AG20443 (cell line): ENCODE measurements around the gene SPAG7.

Experiments used
- DNase-seq: peaks from one replicate; pipeline ENCODE4 v3.0.0; 2012; ENCODE audit warnings: low spot score, mixed read lengths

Gene SPAG7

DNA sequence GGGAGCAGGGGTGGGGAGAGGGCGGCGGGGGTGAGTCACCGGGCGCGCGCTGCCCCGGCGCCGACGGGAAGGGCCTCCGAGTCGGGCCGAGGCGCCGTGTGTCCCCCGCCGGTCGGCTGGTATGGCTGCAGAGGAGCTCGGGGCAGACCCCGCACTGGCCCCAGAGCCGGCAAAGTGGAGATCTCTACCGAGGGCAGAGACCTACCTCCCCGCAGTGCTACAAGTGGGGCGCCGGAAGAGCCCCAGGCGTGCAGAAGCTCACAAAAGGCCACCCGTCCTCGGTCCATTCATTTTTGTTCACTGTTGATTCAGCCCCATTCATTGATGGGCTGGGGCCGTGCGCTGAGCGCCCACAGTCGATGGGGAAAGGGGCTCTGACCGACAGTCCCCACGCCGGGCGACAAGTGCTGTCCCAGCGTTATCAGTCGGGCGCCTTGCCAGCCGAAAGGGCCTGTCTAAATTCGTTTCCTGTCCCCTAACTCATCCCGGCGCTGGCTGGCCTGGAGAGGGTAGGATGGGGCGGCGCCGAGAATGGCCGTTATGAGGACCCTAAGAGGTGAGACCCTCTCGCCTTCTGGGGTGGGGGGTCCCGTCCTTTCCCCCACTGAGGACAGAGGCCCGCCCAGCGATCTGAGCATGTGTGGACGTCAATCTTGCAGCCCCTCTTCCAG, 17.4 kb downstream of the SPAG7 start:
- no peak for DNase-seq

DNA sequence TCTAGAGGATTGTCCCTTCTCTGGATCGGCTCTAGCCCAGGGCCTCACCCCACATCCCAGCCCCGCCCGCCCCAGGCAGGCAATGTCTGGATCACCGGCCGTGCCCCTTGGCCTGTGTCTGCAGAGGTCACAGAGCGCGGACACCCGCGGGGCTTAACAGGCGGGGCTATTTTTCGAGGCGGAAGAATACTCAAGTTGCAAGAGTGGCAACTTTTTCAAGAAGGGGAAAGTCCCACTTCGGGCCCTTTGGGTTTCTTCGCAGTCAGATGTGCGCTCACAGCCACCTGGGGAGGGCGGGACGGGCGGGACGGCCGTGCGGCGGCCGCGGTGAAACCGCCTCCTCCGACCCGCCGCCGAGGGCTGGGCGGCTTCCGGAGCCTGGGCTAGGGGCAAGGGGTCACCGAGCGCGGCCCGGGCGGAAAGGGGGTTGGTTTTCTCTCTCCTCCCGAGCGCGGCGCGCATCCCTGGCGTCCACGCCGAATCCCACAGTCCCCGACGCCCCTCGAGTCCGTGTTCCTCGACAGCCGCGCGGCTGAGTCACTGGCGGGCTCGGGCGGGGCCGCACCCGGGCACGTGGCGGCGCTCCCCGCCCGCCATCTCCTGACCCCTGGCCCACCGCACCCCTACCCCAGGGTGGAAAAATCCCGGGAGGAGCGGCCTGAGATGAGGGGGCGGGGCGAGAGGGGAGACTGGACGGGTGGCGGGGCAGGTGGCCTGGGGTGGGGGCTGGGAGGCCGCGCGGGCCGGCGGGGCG, 18.1 kb downstream of the SPAG7 start:
- DNase-seq, result peak; percentile 76

DNA sequence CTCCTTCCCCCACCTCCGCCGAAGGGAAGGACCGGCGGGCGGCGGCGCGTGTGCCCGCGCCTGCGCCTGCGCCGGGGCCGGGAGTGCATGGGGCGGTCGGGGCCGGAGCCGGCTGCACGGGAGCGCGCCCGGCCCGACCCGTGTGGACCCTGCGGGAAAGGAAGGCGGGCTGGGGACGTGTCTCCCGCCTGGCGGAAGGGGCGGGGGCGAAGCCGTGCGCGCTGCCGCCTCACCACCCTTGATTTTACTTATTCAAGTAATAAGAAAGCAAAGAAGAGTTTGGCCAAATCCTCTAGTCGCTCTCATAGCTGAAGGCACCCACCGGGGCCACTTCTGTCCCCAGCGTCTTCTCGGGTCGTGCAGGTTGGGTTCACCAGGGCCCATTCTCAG, 18.7 kb downstream of the SPAG7 start:
- peak; percentile 96 for DNase-seq

DNA sequence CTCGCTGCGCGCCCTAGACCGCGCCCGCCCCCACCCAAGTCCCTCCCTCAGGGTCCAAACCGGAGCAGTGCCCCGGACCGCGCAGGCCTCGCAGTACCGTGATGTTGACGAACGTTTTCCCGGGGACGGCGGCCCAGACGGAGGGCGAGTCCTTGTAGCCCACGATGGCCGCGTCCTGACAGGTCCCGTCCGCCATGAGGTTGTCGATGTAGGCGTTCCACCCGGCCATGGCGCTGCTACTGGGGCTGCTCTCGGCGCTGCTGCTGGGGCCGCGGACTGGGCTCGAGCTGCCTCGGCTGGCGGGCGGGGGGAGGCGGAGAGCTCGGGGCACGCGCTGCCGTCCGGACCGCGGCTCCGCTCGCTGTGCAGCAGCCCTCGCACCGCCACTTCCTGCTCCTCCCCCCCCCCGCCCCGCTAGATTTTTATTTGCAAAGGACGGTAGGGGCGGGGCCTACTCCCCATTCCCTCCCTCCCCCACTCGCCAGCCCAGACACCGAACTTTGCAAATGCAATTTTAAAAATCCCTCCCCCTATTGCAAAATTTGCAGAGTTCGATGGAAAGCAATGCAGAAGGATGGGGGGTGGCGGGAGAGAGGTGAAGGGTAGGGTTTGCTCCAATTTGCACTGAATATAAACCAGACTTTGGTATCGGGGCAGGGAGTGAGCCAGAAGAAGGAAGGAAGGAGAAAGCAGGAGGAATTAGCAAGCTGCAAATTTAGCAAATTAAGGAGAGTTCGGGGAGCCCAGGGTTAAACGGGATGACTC, 19.3 kb downstream of the SPAG7 start, which contains the start of gene PFN1:
TSS of gene PFN1 (minus strand) at position 365 of the 765 bp plus-strand sequence. CDS start at position 229, 136 bp downstream.
- peak; percentile 93 for DNase-seq

DNA sequence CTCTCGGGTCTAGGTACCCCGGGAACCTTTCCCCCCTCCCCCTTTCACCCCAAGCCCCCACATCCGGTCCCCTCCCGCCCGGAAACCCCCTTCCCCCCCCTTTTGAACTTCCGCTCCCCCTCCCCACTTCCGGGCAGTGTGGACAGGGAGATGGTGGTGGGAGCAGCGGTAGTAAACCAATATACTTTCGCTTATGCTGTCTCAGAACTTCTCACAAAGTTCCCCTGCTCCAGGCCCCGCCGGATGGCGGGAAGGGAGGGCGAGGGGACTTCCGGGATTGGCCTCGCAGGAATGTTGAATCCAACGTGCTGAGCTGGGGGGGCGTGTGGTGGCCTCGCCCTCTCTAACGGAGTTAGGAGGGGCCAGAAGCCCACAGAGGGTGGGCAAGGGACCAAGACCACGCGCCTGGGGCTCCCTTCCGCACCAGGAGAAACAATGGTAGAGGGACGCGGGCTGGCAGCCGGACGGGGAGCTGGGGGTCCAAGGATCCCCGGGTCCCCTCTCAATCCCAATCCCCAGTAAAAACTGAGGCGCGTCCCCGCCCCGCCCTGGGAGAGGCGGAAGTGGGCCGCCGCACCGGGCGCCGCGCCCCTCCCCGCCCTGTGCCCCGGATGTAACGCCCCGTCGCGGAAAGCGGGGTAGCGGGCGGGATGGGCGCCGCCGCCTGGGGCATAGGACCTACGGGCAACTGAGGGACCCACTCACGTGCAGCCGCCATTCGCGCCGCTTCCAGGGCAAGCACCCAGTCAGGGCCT, 20.0 kb downstream of the SPAG7 start:
- peak; percentile 54 for DNase-seq

DNA sequence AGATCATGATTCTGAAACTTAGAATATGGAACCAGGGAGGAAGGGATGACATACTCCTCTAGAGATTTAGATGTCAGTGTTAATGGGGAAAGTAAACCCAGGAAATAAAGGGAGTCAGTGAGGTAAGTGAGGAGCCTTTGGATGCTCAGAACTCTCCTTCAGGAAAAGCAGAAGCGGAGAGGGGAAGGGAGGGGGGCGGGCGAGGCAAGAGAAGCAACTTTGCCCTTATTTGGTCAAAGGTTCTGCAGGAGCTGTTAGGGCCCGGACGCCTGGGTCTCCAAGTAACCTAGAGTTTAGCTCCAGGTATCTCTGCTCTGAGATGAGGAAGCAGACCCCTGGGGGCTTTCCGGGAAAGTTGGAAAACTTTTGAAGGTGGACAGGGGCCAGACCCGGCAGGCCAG, 20.6 kb downstream of the SPAG7 start:
- DNase-seq, result no peak

DNA sequence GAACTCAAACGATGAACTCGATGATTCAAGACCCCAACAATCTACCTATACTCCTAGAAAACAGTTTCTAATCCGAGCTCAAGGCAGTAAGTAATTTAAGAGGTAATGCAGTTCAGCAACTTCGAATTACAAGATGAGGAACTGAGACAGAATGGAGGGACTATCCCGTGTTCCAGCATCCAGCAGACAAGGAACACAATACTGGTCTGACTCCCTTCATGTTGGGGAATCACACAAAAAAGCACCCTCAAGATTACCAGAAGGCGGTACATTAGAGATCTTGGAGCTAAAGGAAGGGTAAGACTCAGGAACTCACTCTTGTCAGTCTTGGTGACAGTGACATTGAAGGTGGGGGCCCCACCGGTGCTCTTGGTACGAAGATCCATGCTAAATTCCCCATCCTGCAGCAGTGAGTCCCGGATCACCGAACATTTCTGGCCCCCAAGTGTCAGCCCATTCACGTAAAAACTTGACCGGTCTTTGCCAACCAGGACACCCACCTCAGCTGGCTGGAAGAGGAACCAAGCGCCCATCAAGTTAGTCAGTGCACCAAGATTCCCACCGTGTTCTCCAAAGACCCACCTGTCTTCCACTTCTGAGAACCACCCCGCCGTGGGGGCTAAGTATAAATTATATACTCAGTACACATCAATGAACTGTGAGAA, 21.2 kb downstream of the SPAG7 start:
- DNase-seq, result no peak

DNA sequence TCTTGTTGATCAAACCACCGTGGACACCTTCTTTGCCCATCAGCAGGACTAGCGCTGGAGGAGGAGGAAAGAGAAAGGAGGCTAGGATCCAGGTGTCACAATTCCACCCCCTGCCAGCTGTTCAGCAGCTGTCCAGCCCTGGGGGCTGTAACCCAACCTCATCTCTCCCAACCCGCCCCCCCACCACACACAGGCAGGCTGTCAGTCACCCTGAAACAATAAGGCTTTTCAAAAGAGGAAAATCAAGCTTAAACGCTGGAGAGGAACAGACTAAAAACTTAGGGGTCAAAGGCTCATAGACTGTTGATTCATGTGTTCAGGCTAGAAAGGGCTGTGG, 21.7 kb downstream of the SPAG7 start:
- no peak for DNase-seq

DNA sequence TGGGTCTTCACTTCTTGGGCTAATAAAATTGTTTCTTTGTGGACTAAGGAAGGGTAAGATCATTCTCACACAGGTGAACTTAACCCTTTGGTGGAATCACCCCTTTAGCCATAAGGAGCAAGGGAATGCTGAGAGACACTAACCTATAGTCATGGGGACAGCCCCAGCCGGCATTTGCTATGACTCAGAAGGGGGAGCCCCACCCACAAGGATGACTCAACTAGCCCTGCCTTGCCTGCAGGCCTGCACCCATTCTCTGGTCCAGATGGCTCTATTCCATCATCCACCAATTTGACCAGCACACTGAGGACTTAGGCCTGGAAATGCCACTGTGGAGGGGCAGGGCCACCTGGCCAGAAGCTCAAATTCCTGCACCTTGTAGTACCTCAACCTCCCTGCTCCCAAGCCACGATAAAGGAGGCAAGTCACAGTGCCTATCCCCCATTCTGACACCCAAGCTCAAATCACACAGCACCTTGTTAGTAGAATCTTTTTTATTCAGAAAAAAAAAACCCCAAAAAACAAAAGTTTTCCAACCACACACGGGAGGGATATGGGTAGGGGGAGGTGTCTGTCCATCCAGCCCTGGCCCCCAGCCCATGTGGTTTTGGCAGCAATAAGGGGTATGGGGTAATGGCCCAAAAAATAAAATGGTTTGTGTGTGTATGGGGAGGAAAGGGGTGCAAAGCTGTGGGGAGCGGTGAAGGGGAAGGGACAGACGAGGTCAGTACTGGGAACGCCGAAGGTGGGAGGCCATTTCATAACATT, 22.3 kb downstream of the SPAG7 start:
- peak; percentile 91 for DNase-seq

DNA sequence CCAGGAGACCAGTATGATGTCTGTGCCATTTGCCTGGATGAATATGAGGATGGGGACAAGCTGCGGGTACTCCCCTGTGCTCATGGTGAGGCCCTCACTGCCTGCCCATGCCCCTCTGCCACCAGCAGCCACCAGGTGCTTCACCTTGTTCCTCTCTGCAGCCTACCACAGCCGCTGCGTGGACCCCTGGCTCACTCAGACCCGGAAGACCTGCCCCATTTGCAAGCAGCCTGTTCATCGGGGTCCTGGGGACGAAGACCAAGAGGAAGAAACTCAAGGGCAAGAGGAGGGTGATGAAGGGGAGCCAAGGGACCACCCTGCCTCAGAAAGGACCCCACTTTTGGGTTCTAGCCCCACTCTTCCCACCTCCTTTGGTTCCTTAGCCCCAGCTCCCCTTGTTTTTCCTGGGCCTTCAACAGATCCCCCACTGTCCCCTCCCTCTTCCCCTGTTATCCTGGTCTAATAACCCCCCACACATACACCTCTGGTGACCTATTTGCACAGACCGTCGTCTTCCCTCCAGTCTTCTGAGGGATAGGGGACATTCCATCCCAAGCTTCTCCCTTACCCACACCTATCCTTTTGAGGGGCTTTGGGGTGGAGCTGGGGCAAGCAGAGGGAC, 23.0 kb downstream of the SPAG7 start:
- DNase-seq, result no peak

DNA sequence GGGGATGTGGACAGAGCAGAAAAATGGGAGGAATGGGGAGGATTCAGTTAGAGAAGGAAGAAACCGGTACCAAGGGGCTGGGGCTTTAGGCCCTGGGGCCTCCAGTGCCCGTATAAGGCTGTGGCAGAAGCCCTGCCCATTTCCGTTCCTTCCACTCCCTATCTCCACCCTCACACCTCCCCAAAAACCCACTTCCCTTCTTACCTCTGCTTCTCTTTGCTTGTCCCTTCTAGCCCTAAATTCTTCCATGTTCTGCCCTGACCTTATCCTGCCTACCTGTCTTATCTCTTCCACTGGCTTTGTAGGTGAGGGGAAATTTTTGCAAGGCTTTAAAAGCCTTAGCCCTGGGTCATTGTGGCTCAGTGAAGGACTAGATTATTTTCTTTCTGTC, 23.5 kb downstream of the SPAG7 start:
- DNase-seq, result no peak

DNA sequence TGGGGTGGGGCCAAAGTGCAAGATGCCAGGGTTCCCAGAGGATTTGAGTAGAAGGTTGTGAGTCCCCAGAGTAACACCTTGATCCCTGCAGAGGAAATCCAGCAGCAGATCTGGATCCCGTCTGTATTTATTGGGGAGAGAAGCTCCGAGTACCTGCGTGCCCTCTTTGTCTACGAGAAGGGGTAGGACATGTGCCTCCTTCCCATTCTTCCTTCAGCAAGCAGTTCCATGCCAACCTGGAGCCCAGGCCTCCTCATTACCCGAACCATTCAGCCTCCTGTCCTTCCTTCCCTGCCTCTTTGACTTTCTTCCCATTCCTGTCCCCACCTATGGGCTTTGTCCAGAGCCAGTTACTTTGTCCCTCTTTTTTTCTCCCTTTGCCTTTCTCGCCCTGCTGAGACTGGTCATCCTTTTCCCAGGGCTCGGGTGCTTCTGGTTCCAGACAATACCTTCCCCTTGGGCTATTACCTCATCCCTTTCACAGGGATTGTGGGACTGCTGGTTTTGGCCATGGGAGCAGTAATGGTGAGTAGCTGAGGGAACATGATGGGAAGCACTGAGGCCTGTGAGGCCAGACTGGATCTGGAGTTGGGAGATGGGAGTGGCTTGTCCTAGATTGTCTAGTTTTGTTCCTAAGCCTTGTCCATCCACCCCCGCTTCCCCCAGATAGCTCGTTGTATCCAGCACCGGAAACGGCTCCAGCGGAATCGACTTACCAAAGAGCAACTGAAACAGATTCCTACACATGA, 24.7 kb downstream of the SPAG7 start:
- DNase-seq, result no peak

DNA sequence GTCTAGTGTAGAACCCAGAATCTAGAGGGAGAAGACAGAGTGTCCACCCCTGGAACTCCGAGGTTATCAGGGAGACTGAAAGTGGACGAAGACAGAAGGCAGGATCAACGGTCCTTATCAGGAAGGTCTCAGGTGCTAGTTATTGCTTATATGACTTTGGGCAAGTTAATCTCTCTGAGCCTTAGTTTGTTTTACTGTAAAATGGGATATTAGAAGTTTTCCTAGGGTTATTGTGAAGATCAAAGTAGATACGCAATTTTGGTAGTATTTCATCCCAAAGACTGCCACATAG, 26.4 kb downstream of the SPAG7 start:
- DNase-seq, result no peak

DNA sequence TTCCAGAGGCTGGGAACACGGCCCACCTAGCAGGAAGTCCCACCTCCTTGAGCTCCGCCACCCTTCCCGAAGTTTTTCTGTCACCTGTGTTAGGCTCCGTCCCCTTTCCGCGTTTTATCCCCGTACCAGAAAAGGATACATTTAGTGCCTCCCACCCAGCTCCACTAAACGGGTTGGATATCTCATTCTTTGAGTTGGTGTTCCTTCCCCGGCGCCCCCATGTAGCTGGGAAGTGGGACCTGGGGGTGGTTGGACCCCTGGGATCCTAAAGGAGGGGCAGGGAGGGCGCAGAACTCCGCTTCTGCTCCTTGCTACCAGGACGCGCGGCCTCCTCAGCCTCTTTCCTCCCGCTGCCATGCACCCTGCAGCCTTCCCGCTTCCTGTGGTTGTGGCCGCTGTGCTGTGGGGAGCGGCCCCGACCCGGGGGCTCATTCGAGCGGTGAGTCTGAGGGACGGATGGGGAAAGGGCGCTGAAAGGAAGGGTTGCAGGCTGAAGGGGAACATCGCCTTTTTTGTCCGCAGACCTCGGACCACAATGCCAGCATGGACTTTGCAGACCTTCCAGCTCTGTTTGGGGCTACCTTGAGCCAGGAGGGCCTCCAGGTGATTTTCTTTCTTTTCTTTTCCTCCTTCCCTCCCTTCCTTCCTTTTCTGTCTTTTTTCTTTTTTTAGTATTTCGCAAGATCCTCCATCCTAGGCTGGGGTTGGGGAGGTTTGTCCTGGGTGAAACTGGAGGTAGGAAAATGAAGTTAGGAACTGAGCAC, 26.9 kb downstream of the SPAG7 start:
- peak; percentile 77 for DNase-seq

DNA sequence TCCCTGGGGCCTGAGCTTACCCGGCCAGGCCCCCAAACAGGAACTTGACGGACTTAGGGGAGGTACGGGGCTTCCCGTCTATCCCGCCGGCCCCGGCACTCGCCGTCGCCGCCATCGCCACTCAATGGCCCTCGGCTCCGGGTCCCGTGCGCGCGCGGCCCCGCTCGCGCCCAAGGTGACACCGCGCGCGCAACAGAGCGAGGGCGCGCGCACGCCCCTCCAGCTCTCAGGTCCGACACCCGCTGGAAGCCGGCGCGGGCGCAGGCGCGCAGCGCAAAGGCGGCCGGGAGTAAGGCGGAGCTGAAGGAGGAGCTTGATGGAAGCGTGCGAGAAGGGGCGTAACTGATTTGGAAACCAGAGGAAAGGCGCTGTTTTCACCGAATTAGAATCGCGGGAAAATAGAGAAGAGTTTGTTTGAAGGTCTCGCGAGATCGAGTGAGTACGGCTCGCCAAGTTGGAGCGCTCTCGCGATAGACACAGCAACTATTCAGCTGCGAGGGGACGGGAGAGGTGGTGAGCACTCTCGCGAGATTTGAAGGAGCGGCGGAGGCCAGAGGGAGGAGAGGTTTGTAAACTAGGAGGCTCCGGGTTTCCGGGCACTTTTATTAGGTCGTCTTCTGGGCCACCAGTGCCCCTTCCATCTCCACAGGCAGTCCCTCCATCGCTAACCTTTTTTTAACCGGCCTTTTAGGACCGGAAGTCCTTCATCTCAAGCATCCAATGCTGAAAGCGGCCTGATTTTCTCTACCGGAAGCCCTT, 27.6 kb downstream of the SPAG7 start, which contains the start of the genes RNF167 and SLC25A11:
TSS of gene RNF167 (plus strand) at position 473 of the 759 bp plus-strand sequence. CDS start 642 bp downstream, outside the sequence.
TSS of gene SLC25A11 (minus strand) at position 251 of the 759 bp plus-strand sequence. CDS start at position 115, 136 bp downstream.
- peak; percentile 99 for DNase-seq

DNA sequence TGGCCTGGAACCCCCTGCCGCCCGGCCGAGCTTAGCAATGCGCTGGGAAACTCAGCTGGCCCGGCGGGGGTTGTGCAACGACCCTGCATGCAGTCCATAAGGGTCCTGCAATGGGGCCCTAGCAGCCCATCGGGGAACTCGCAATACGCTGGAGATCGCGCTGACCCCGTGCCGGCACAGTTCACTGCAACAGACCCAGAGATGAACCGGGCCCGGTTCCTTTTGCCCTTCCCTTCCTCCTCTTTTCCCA, 28.1 kb downstream of the SPAG7 start:
- DNase-seq, result no peak

DNA sequence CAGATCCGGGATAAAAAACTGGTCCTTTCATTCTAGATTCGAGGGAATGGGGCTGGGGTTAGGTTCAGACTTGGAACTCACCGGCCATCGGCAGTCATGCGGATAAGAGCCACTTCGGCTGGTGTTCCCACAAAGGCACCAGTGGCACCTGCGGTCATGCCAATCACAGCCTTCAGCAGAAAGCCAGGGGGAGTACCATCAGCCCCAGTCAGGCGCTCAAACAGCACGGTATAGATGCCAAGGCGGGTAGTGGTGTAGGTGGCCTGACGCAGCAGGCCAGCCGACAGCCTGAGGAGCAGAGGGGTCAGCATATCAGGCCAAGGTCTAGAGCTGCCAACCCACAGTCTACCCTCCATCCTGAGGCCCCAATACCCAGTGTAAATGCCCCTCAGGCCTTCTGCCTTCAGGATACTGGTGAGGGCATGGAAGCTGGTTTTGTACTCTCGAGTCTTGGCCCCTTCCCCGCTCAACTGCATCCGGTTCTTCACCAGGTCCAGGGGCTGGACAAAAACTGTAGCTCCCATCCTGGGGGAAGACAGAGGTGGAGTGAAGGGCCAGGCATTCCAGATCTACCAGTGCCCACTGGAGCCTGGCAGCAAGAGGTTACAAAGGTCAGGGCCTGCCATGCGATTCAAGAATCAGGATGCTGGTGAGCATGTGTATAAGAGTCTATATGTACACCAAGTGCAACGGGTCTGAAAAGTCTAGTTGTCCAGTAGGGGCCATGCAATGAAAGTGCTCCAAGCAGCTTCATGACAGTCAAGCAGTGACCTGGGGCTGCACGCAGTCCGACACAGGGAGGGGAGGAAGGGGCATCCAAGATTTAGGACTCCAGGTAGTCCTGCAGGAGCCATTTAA, 28.7 kb downstream of the SPAG7 start:
- no peak for DNase-seq
